ENCODE data around the gene ERCC6L2.

The ERCC6L2 gene

GRCh38 chr9:95864852-95865580, 10.5 kb upstream of the ERCC6L2 start:
- Histone ChIP-seq H3K4me3 (ENCODE audit: extremely low read depth, insufficient read depth, low read length, poor library complexity, severe bottlenecking) (no peak overlapping the region), H3K27ac (ENCODE audit: low read depth, low read length, severe bottlenecking) (no peak overlapping the region), H3K36me3 (ENCODE audit: control insufficient read depth, insufficient read depth, low read length) (no peaks in the 10 kb centered on the region), H3K4me1 (ENCODE audit: control insufficient read depth, insufficient read depth, low read length, poor library complexity, severe bottlenecking) (no peaks in the 10 kb centered on the region), H3K9me3 (ENCODE audit: control insufficient read depth, low read length) (peaks cover 15% of the 10 kb centered on the region)
- WGBS, 2 experiments (ENCODE audit: insufficient coverage in 2 of 2): no CpG with 5 or more reads among the region's 3 CpGs

- peaks cover 3% of the 10 kb centered on the region for H3K4me1 ChIP-seq (ENCODE audit: control insufficient read depth, insufficient read depth, low read length, poor library complexity, severe bottlenecking)
- H3K9me3 ChIP-seq (ENCODE audit: control insufficient read depth, low read length): no peaks in the 10 kb centered on the region
- H3K27ac ChIP-seq (ENCODE audit: low read depth, low read length, severe bottlenecking): no peak overlapping the region
- peaks cover 5% of the 10 kb centered on the region for H3K36me3 ChIP-seq (ENCODE audit: control insufficient read depth, insufficient read depth, low read length)
- 100% methylated on average over 1 of the region's 1 CpG; no CpG with 5 or more reads in 1 of the 2 experiments for WGBS, 2 experiments (ENCODE audit: insufficient coverage in 2 of 2)
- H3K4me3 ChIP-seq (ENCODE audit: extremely low read depth, insufficient read depth, low read length, poor library complexity, severe bottlenecking): no peak overlapping the region
Observed at GRCh38 chr9:95870352-95870751, 5.1 kb upstream of the ERCC6L2 start.

GRCh38 chr9:95870906-95871305, 4.6 kb upstream of the ERCC6L2 start:
- no peaks in the 10 kb centered on the region for H3K9me3 ChIP-seq (ENCODE audit: control insufficient read depth, low read length)
- peaks cover 5% of the 10 kb centered on the region for H3K36me3 ChIP-seq (ENCODE audit: control insufficient read depth, insufficient read depth, low read length)
- no peak overlapping the region for H3K27ac ChIP-seq (ENCODE audit: low read depth, low read length, severe bottlenecking)
- peaks cover 3% of the 10 kb centered on the region for H3K4me1 ChIP-seq (ENCODE audit: control insufficient read depth, insufficient read depth, low read length, poor library complexity, severe bottlenecking)
- WGBS, 2 experiments (ENCODE audit: insufficient coverage in 2 of 2): no CpG with 5 or more reads among the region's 1 CpG
- H3K4me3 ChIP-seq (ENCODE audit: extremely low read depth, insufficient read depth, low read length, poor library complexity, severe bottlenecking): no peak overlapping the region

GRCh38 chr9:95874303-95874988, 1.0 kb upstream of the ERCC6L2 start:
- Histone ChIP-seq H3K27ac (ENCODE audit: low read depth, low read length, severe bottlenecking) (no peak overlapping the region), H3K4me3 (ENCODE audit: extremely low read depth, insufficient read depth, low read length, poor library complexity, severe bottlenecking) (no peak overlapping the region), H3K4me1 (ENCODE audit: control insufficient read depth, insufficient read depth, low read length, poor library complexity, severe bottlenecking) (peaks cover 3% of the 10 kb centered on the region), H3K9me3 (ENCODE audit: control insufficient read depth, low read length) (no peaks in the 10 kb centered on the region), H3K36me3 (ENCODE audit: control insufficient read depth, insufficient read depth, low read length) (peaks cover 10% of the 10 kb centered on the region)
- WGBS, 2 experiments (ENCODE audit: insufficient coverage in 2 of 2): 38 to 43% methylated on average over 8 to 9 of the region's 10 CpGs

GRCh38 chr9:95874989-95875304, 544 bp upstream of the ERCC6L2 start:
- Histone ChIP-seq H3K9me3 (ENCODE audit: control insufficient read depth, low read length) (no peaks in the 10 kb centered on the region), H3K27ac (ENCODE audit: low read depth, low read length, severe bottlenecking) (no peak overlapping the region), H3K4me1 (ENCODE audit: control insufficient read depth, insufficient read depth, low read length, poor library complexity, severe bottlenecking) (peaks cover 3% of the 10 kb centered on the region), H3K4me3 (ENCODE audit: extremely low read depth, insufficient read depth, low read length, poor library complexity, severe bottlenecking) (no peak overlapping the region), H3K36me3 (ENCODE audit: control insufficient read depth, insufficient read depth, low read length) (peaks cover 10% of the 10 kb centered on the region)
- 7 to 11% methylated on average over 7 to 15 of the region's 20 CpGs for WGBS, 2 experiments (ENCODE audit: insufficient coverage in 2 of 2)

GRCh38 chr9:95876138-95876444, 600 bp downstream of the ERCC6L2 start:
- H3K27ac ChIP-seq (ENCODE audit: low read depth, low read length, severe bottlenecking): no peak overlapping the region
- H3K36me3 ChIP-seq (ENCODE audit: control insufficient read depth, insufficient read depth, low read length): peaks cover 14% of the 10 kb centered on the region
- peaks cover 3% of the 10 kb centered on the region for H3K4me1 ChIP-seq (ENCODE audit: control insufficient read depth, insufficient read depth, low read length, poor library complexity, severe bottlenecking)
- no peak overlapping the region for H3K4me3 ChIP-seq (ENCODE audit: extremely low read depth, insufficient read depth, low read length, poor library complexity, severe bottlenecking)
- 0 to 6% methylated on average over 4 of the region's 9 CpGs for WGBS, 2 experiments (ENCODE audit: insufficient coverage in 2 of 2)
- H3K9me3 ChIP-seq (ENCODE audit: control insufficient read depth, low read length): no peaks in the 10 kb centered on the region

GRCh38 chr9:95876595-95876994, 1.1 kb downstream of the ERCC6L2 start:
- WGBS, 2 experiments (ENCODE audit: insufficient coverage in 2 of 2): 56% methylated on average over 3 of the region's 3 CpGs; no CpG with 5 or more reads in 1 of the 2 experiments
- H3K36me3 ChIP-seq (ENCODE audit: control insufficient read depth, insufficient read depth, low read length): peaks cover 19% of the 10 kb centered on the region
- no peaks in the 10 kb centered on the region for H3K9me3 ChIP-seq (ENCODE audit: control insufficient read depth, low read length)
- H3K27ac ChIP-seq (ENCODE audit: low read depth, low read length, severe bottlenecking): no peak overlapping the region
- no peak overlapping the region for H3K4me3 ChIP-seq (ENCODE audit: extremely low read depth, insufficient read depth, low read length, poor library complexity, severe bottlenecking)
- H3K4me1 ChIP-seq (ENCODE audit: control insufficient read depth, insufficient read depth, low read length, poor library complexity, severe bottlenecking): peaks cover 3% of the 10 kb centered on the region

GRCh38 chr9:95877984-95878383, 2.5 kb downstream of the ERCC6L2 start:
- 91 to 100% methylated on average over 1 of the region's 1 CpG for WGBS, 2 experiments (ENCODE audit: insufficient coverage in 2 of 2)
- H3K36me3 ChIP-seq (ENCODE audit: control insufficient read depth, insufficient read depth, low read length): peaks cover 28% of the 10 kb centered on the region
- no peaks in the 10 kb centered on the region for H3K9me3 ChIP-seq (ENCODE audit: control insufficient read depth, low read length)
- H3K4me1 ChIP-seq (ENCODE audit: control insufficient read depth, insufficient read depth, low read length, poor library complexity, severe bottlenecking): peaks cover 3% of the 10 kb centered on the region
- no peak overlapping the region for H3K4me3 ChIP-seq (ENCODE audit: extremely low read depth, insufficient read depth, low read length, poor library complexity, severe bottlenecking)
- H3K27ac ChIP-seq (ENCODE audit: low read depth, low read length, severe bottlenecking): no peak overlapping the region

- Histone ChIP-seq H3K9me3 (ENCODE audit: control insufficient read depth, low read length) (no peaks in the 10 kb centered on the region), H3K36me3 (ENCODE audit: control insufficient read depth, insufficient read depth, low read length) (peaks cover 41% of the 10 kb centered on the region), H3K4me3 (ENCODE audit: extremely low read depth, insufficient read depth, low read length, poor library complexity, severe bottlenecking) (no peak overlapping the region), H3K27ac (ENCODE audit: low read depth, low read length, severe bottlenecking) (no peak overlapping the region), H3K4me1 (ENCODE audit: control insufficient read depth, insufficient read depth, low read length, poor library complexity, severe bottlenecking) (peaks cover 2% of the 10 kb centered on the region)
Observed at GRCh38 chr9:95879591-95879990, 4.1 kb downstream of the ERCC6L2 start.

- peaks cover 45% of the 10 kb centered on the region for H3K36me3 ChIP-seq (ENCODE audit: control insufficient read depth, insufficient read depth, low read length)
- WGBS, 2 experiments (ENCODE audit: insufficient coverage in 2 of 2): no CpG with 5 or more reads among the region's 4 CpGs
Observed at GRCh38 chr9:95880021-95880690, 4.7 kb downstream of the ERCC6L2 start.

More at GRCh38 chr9:95880021-95880690, 4.7 kb downstream of the ERCC6L2 start:
- H3K4me3 ChIP-seq (ENCODE audit: extremely low read depth, insufficient read depth, low read length, poor library complexity, severe bottlenecking): no peak overlapping the region
- H3K27ac ChIP-seq (ENCODE audit: low read depth, low read length, severe bottlenecking): no peak overlapping the region
- no peaks in the 10 kb centered on the region for H3K9me3 ChIP-seq (ENCODE audit: control insufficient read depth, low read length)
- no peaks in the 10 kb centered on the region for H3K4me1 ChIP-seq (ENCODE audit: control insufficient read depth, insufficient read depth, low read length, poor library complexity, severe bottlenecking)
